ENCODE measurements around the gene NR2C2AP. TPM values are rescaled to one million over a fixed set of nuclear protein-coding genes. Genes with fewer than 3 reads are reported as not detected.
"Not testable (repeated sequence)": the region's sequence is repeated elsewhere in the genome, so short reads cannot be mapped to it uniquely, and the experiment has no call there.

NR2C2AP gene
- 45.5 and 49.9 TPM in 2 replicates for polyA plus RNA-seq (2014; cell fraction: cytosol; rRNA removed)
- polyA plus RNA-seq (2014; cell fraction: nucleus; rRNA removed), result 59.5 and 64.6 TPM in 2 replicates

GRCh38 chr19:19203012-19203856 is at the start of gene NR2C2AP:
TSS of gene NR2C2AP (minus strand) at chr19:19203414. CDS start at chr19:19203060, 354 bp downstream.
- peak; percentile 90 for DNase-seq (ENCODE audit: low spot score)

GRCh38 chr19:19250196-19250801 is 47.1 kb upstream of the NR2C2AP start:
- no peak for DNase-seq (ENCODE audit: low spot score)

GRCh38 chr19:19240476-19240875 is 37.3 kb upstream of the NR2C2AP start:
- no peak for DNase-seq (ENCODE audit: low spot score)

GRCh38 chr19:19239675-19240074 is 36.5 kb upstream of the NR2C2AP start:
- no peak for DNase-seq (ENCODE audit: low spot score)

GRCh38 chr19:19238126-19238894 is 35.1 kb upstream of the NR2C2AP start:
- DNase-seq (ENCODE audit: low spot score), result no peak

- DNase-seq (ENCODE audit: low spot score), result no peak
Observed at GRCh38 chr19:19236173-19236572, 33.0 kb upstream of the NR2C2AP start.

GRCh38 chr19:19234220-19234816 is 31.1 kb upstream of the NR2C2AP start:
- no peak for DNase-seq (ENCODE audit: low spot score)

- DNase-seq (ENCODE audit: low spot score), result no peak
Observed at GRCh38 chr19:19232261-19232721, 29.1 kb upstream of the NR2C2AP start.

GRCh38 chr19:19230999-19231398 is 27.8 kb upstream of the NR2C2AP start:
- no peak for DNase-seq (ENCODE audit: low spot score)

- no peak for DNase-seq (ENCODE audit: low spot score)
Observed at GRCh38 chr19:19229701-19230100, 26.5 kb upstream of the NR2C2AP start.

GRCh38 chr19:19227217-19227616 is 24.0 kb upstream of the NR2C2AP start:
- DNase-seq (ENCODE audit: low spot score), result no peak

- DNase-seq (ENCODE audit: low spot score), result no peak
Observed at GRCh38 chr19:19226663-19227062, 23.4 kb upstream of the NR2C2AP start.

GRCh38 chr19:19226204-19226603 is 23.0 kb upstream of the NR2C2AP start:
- DNase-seq (ENCODE audit: low spot score), result no peak

- no peak for DNase-seq (ENCODE audit: low spot score)
Observed at GRCh38 chr19:19224852-19225494, 21.8 kb upstream of the NR2C2AP start.

GRCh38 chr19:19224150-19224851 is 21.1 kb upstream of the NR2C2AP start:
- DNase-seq (ENCODE audit: low spot score), result no peak

- no peak for DNase-seq (ENCODE audit: low spot score)
Observed at GRCh38 chr19:19223636-19224035, 20.4 kb upstream of the NR2C2AP start.

GRCh38 chr19:19223060-19223459 is 19.8 kb upstream of the NR2C2AP start:
- no peak for DNase-seq (ENCODE audit: low spot score)

- DNase-seq (ENCODE audit: low spot score), result not testable (repeated sequence)
Observed at GRCh38 chr19:19221000-19221399, 17.8 kb upstream of the NR2C2AP start.

- no peak for DNase-seq (ENCODE audit: low spot score)
Observed at GRCh38 chr19:19218911-19219310, 15.7 kb upstream of the NR2C2AP start.

- DNase-seq (ENCODE audit: low spot score), result peak; percentile 49
Observed at GRCh38 chr19:19217099-19217498, 13.9 kb upstream of the NR2C2AP start.

All from SK-N-DZ (cell line).